Thoracic aorta (tissue), 2 donors: ENCODE results near the gene KCNS1. TPM values are rescaled to one million over a fixed set of nuclear protein-coding genes. Genes with fewer than 3 reads are reported as not detected.

Source experiments
- ATAC-seq: fragments of 150-250 bp; one replicate; pipeline ENCODE4 v1.8.0; 2017; ENCODE audit warnings: low read depth; ENCODE audit not compliant: insufficient number of reproducible peaks, low FRiP score
- DNase-seq: peaks from one replicate; pipeline ENCODE4 v3.0.0-alpha.2; 2020; ENCODE audit warnings: low spot score
- H3K27ac ChIP-seq, 2 donors: fragments of 200-600 bp; sonication (generic); 1 replicate in 1 of 2; 2 replicates in 1 of 2; pipeline ENCODE4 v1.5.1; 2016; ENCODE audit warnings: mild to moderate bottlenecking in 2 of 2, moderate library complexity in 2 of 2
- H3K27me3 ChIP-seq: fragments of 200-600 bp; sonication (generic); replicated peaks from 2 replicates; pipeline ENCODE4 v1.6.0; 2016; ENCODE audit warnings: mild to moderate bottlenecking; ENCODE audit not compliant: insufficient read depth
- H3K36me3 ChIP-seq: fragments of 200-600 bp; sonication (generic); one replicate; pipeline ENCODE4 v1.5.1; 2016
- H3K4me1 ChIP-seq, 2 donors: fragments of 200-600 bp; sonication (generic); 1 replicate in 1 of 2; 2 replicates in 1 of 2; pipeline versions ENCODE4 v1.5.1 to v1.6.0; 2016; ENCODE audit warnings: low read depth in 2 of 2, mild to moderate bottlenecking in 1 of 2; ENCODE audit not compliant: control insufficient read depth in 1 of 2
- H3K4me3 ChIP-seq: fragments of 200-600 bp; sonication (generic); 2 replicates; pipeline ENCODE4 v1.5.1; 2016; ENCODE audit warnings: mild to moderate bottlenecking
- H3K9me3 ChIP-seq: fragments of 200-600 bp; sonication (generic); 2 replicates; pipeline ENCODE4 v1.5.1; 2016
- total RNA-seq, 2 donors: library from RNA; depleted of rRNA; stranded (reverse); fragments of >200 nt; gene quantifications; one replicate each; pipeline versions ENCODE4 v1.1.0 to v1.2.3, GENCODE V29; 2016
- TF ChIP-seq, protein P1 (sequence below): fragments of 200-600 bp; sonication (generic); IDR thresholded peaks from one replicate; pipeline ENCODE4 v1.5.1; 2019; ENCODE audit warnings: antibody characterized with exemption

KCNS1 gene
- total RNA-seq, 2 donors from 2014 or later = not detected

GRCh38 chr20:45136911-45137310 lies 36.0 kb upstream of the KCNS1 start:
- no peak overlapping the region for H3K27ac ChIP-seq
- H3K36me3 ChIP-seq = no peaks in the 10 kb centered on the region
- TF ChIP-seq, protein P1, sequence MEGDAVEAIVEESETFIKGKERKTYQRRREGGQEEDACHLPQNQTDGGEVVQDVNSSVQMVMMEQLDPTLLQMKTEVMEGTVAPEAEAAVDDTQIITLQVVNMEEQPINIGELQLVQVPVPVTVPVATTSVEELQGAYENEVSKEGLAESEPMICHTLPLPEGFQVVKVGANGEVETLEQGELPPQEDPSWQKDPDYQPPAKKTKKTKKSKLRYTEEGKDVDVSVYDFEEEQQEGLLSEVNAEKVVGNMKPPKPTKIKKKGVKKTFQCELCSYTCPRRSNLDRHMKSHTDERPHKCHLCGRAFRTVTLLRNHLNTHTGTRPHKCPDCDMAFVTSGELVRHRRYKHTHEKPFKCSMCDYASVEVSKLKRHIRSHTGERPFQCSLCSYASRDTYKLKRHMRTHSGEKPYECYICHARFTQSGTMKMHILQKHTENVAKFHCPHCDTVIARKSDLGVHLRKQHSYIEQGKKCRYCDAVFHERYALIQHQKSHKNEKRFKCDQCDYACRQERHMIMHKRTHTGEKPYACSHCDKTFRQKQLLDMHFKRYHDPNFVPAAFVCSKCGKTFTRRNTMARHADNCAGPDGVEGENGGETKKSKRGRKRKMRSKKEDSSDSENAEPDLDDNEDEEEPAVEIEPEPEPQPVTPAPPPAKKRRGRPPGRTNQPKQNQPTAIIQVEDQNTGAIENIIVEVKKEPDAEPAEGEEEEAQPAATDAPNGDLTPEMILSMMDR = no peak
- ATAC-seq = no peak
- no peaks in the 10 kb centered on the region for H3K4me1 ChIP-seq
- H3K27me3 ChIP-seq = no peaks in the 10 kb centered on the region
- H3K9me3 ChIP-seq = no peaks in the 10 kb centered on the region
- DNase-seq = no peak
- no peak overlapping the region for H3K4me3 ChIP-seq

GRCh38 chr20:45128099-45128498 lies 27.2 kb upstream of the KCNS1 start:
- no peaks in the 10 kb centered on the region for H3K4me1 ChIP-seq
- no peaks in the 10 kb centered on the region for H3K27me3 ChIP-seq
- H3K36me3 ChIP-seq = no peaks in the 10 kb centered on the region
- H3K27ac ChIP-seq = no peak overlapping the region
- no peak for DNase-seq
- ATAC-seq = no peak
- H3K9me3 ChIP-seq = no peaks in the 10 kb centered on the region
- TF ChIP-seq, protein P1 = no peak
- no peak overlapping the region for H3K4me3 ChIP-seq

DNA sequence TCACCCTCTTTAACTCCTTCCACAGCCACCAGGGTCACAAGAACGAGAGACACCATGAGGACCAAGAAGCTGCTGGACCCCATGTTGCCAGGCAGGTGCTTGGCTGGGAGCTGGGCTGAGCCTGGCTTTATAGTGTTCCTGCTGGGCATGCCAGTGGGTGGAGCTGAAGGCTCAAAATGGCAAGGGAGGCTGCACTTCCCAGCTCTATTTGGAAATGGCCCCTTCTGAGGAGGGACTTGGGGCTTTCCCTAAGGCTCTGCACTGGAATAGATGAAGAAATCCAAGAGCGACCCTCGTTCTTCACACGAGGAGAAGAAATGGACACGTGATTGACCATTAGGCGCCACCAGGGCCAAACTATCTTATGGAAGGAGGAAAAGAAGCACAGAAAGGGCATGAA lies 23.4 kb upstream of the KCNS1 start, which contains the start of gene WFDC12:
TSS of gene WFDC12 (minus strand) at position 101 of the 400 bp plus-strand sequence. CDS start at position 83, 18 bp downstream.
- Histone ChIP-seq H3K36me3 (no peaks in the 10 kb centered on the region), H3K27me3 (no peaks in the 10 kb centered on the region), H3K9me3 (no peaks in the 10 kb centered on the region), H3K4me1 (no peaks in the 10 kb centered on the region), H3K4me3 (no peak within 1 kb of the TSS), H3K27ac (no peak within 1 kb of the TSS)
- ATAC-seq (no peak), DNase-seq (no peak)
- TF ChIP-seq, protein P1 = no peak

- Histone ChIP-seq H3K27ac (no peak overlapping the region), H3K9me3 (no peaks in the 10 kb centered on the region), H3K36me3 (no peaks in the 10 kb centered on the region), H3K27me3 (no peaks in the 10 kb centered on the region), H3K4me3 (no peak overlapping the region), H3K4me1 (no peaks in the 10 kb centered on the region)
- TF ChIP-seq, protein P1 = no peak
- DNase-seq (no peak), ATAC-seq (no peak)
Observed at GRCh38 chr20:45121388-45121787, 20.5 kb upstream of the KCNS1 start.

DNA sequence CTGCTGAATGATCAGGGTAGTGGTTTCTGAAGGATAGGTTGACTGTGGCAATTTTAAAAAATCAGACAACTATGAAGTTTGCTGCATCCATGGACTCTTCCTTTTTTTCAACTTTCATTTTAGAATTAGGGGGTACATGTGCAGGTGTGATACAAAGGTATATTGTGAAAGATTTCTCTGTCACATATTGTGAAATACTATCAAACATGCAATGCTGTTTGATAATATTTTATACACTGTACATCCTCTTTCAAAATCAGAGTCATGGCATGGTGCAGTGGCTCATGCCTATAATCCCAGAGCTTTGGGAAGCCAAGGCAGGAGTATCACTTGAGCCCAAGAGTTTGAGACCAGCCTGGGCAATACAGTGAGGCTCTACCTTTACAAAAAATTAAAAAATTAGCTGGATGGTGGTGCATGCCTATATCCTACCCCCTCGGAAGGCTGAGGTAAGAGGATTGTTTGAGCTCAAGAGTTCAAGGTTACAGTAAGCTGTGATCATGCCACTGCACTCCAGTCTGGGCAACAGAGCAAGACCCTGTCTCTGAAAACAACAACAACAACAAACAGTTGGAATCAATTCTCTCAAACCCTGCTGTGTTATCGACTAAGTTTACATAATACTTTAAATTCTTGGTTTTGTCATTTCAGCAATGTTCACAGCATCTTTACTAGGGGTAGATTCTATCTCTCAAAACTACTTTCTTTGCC lies 18.8 kb upstream of the KCNS1 start:
- ATAC-seq (no peak), DNase-seq (no peak)
- Histone ChIP-seq H3K9me3 (no peaks in the 10 kb centered on the region), H3K36me3 (no peaks in the 10 kb centered on the region), H3K27ac (no peak overlapping the region), H3K27me3 (no peaks in the 10 kb centered on the region), H3K4me1 (no peaks in the 10 kb centered on the region), H3K4me3 (no peak overlapping the region)
- TF ChIP-seq, protein P1 = no peak
